ENCODE data around the gene TRABD2B.
"Not testable (repeated sequence)": the region's sequence is repeated elsewhere in the genome, so short reads cannot be mapped to it uniquely, and the experiment has no call there.

Gene TRABD2B

DNA sequence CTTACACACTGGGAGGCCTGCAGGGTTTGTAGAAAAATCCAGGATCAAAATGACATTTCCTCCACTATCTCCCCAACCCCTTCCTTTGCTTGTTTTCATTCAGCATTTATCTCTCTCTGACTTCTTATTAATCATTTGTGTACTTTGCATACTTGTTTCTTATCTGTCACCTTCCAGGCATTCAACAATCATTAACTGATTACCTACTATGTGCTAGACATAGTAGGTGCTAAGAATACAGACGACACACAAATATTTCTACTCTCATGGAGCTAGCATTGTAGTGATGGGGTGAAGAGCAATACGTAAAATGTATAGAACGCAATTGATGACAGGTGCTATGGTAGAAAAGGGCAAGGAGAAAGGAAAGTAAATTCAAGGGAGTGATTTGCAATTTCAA, 20.9 kb downstream of the TRABD2B start:
- Histone ChIP-seq H3K9ac (ENCODE audit: low read depth, low read length) (no peak overlapping the region), H3K9me3 (ENCODE audit: control insufficient read depth, insufficient read depth, low read length) (no peaks in the 10 kb centered on the region), H3K36me3 (ENCODE audit: insufficient read depth, low read length) (no peaks in the 10 kb centered on the region), H3K4me1 (ENCODE audit: insufficient read depth, low read length) (no peaks in the 10 kb centered on the region)

DNA sequence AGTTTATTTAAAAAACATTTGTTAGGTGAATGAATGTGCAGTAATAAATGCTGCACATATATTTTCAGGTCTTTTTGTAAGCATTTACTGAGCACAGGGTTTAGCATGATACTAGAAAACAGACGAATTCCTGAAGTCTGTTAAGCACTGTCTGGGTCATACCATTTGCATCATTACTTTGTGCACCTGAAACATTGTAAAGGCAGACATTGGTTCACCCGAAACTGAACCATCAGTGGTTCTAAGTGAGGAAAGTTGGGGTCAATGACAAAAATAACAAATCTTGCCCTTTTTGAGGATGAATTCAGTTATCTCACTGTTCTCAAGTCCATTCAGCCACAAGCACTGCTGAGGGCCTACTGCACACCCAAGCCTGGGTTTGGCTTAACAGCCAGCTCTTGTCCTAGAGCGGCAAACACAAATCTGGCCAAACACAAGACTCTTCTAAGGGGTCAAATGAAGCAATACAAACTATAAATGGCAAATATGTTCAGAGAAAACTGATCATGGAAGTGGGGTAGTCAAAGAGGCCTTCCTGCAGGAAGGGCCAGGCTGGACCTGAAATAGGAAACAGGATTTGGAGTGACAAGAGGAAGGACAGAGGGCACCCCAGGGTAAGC, 21.8 kb downstream of the TRABD2B start:
- H3K36me3 ChIP-seq (ENCODE audit: insufficient read depth, low read length): no peaks in the 10 kb centered on the region
- H3K9me3 ChIP-seq (ENCODE audit: control insufficient read depth, insufficient read depth, low read length): no peaks in the 10 kb centered on the region
- H3K4me1 ChIP-seq (ENCODE audit: insufficient read depth, low read length): no peaks in the 10 kb centered on the region
- no peak overlapping the region for H3K9ac ChIP-seq (ENCODE audit: low read depth, low read length)

DNA sequence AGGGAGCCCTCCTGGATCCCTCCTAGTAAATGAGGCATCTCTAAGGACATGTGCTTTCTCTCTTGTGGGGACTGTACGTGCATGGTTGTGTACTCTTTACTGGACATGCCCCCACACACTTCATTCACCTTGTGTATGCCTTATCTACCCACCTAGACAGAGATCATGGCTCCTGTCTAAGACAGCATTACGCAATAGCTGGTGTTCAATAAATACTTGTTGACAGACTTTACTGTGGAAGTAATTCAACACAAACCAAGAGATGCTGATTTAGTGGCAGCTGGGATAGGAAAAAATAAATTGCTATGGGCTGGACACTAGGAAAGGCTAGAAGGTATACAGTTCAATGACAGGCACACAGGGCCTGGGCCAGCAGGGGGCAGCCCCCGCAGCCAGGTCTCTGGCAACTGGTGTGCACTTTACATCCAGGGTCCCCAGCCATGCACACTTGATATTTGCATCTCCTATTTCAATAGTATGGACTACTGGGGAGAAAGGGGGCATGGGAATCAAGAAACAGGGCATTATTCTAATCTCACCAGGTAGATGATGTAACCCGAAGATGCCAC, 24.2 kb downstream of the TRABD2B start:
- H3K4me1 ChIP-seq (ENCODE audit: insufficient read depth, low read length): no peaks in the 10 kb centered on the region
- no peaks in the 10 kb centered on the region for H3K9me3 ChIP-seq (ENCODE audit: control insufficient read depth, insufficient read depth, low read length)
- H3K36me3 ChIP-seq (ENCODE audit: insufficient read depth, low read length): no peaks in the 10 kb centered on the region

DNA sequence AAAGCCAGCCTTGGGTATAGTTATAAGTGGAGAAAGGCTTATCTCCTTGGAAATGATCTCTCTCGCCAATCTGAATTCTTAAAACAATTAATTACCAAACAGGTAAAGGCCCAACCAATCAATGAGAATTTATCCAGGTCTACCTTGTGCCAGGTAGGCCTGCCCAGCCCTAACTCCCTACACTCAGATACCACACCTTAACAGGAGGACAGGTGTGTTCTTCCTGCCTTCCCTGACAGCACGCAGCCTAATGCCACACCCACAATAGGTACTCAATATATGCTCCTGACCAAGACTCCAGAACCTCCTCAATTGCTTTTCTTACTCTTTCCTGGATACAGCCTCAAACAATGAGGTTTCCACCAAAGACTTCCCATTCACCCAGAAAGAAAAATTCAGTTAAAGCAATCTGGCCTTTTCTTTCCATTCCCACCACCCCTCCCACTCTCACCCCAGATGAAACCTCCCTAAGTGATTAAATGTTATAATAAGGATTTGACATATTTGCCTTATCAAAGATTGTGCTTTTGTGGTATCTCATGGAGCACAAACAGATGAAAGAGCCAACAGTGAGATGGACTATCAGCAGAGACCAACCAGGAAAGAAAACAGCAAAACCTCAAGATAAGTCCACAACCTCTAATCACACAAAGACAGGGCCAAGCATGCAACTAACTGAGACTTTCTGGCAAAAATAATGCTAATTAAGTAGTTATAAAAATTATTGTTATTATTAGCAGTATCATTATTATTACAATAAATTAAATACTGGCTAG, 25.6 kb downstream of the TRABD2B start:
- no peaks in the 10 kb centered on the region for H3K36me3 ChIP-seq (ENCODE audit: insufficient read depth, low read length)
- H3K9me3 ChIP-seq (ENCODE audit: control insufficient read depth, insufficient read depth, low read length): no peaks in the 10 kb centered on the region
- H3K9ac ChIP-seq (ENCODE audit: low read depth, low read length): no peak overlapping the region
- no peaks in the 10 kb centered on the region for H3K4me1 ChIP-seq (ENCODE audit: insufficient read depth, low read length)

More for the DNA sequence above, 24.2 kb downstream of the TRABD2B start:
- H3K9ac ChIP-seq (ENCODE audit: low read depth, low read length): no peak overlapping the region

DNA sequence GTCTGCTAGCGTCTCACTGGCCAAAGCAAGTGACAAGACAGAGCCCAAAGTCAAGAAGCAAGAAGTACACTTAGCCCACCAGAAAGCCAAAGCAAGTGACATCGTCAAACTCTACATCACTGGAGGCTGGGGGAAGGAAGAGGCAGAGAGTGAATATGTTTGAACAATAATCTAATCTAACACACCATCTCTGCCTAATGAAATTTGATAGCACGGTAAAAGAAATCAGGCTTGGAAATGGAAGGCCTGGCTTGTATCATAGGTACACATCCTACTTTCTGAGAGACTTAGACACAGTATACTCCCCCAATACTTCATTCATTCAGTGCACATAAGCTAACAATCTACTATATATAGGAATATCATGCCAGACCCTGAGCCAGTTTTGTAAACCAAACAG, 26.3 kb downstream of the TRABD2B start:
- H3K9ac ChIP-seq (ENCODE audit: low read depth, low read length): no peak overlapping the region
- H3K4me1 ChIP-seq (ENCODE audit: insufficient read depth, low read length): no peaks in the 10 kb centered on the region
- no peaks in the 10 kb centered on the region for H3K9me3 ChIP-seq (ENCODE audit: control insufficient read depth, insufficient read depth, low read length)
- no peaks in the 10 kb centered on the region for H3K36me3 ChIP-seq (ENCODE audit: insufficient read depth, low read length)

DNA sequence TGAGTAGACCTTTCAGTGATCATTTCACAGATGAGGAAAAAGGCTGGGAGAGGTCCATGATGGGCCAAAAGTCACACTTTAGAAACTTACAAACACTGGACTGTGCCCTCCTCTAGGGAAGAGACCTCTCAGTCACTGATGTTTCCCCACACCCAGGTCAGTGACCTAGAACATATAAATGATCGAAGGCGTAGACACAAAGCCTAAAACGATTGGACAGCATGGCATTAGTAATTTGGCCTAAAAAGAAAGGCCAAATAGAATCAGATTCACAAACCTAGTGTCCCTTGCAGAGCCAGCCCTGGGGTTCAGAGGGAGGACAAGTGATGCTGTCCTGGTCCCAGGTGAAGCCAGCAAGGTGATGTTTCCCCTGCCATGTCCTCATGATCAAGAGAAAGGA, 27.7 kb downstream of the TRABD2B start:
- no peak overlapping the region for H3K9ac ChIP-seq (ENCODE audit: low read depth, low read length)
- no peaks in the 10 kb centered on the region for H3K36me3 ChIP-seq (ENCODE audit: insufficient read depth, low read length)
- no peaks in the 10 kb centered on the region for H3K4me1 ChIP-seq (ENCODE audit: insufficient read depth, low read length)

DNA sequence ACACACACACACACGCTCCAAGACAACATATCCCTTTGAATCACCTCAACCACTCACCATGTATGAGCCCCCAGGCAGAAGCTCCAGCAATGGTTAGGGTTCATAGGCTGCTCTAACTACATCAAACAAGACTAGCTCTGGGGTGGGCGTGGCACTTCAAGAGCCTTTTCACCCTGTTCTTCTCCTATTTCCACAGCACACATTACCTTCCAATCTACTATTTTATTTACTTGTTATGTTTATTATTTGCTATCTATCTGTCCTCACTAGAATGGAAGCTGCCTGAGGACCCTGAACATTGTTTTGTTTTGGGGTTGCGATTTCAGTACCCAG, 28.7 kb downstream of the TRABD2B start:
- Histone ChIP-seq H3K4me1 (ENCODE audit: insufficient read depth, low read length) (no peaks in the 10 kb centered on the region), H3K36me3 (ENCODE audit: insufficient read depth, low read length) (no peaks in the 10 kb centered on the region), H3K9me3 (ENCODE audit: control insufficient read depth, insufficient read depth, low read length) (no peaks in the 10 kb centered on the region), H3K9ac (ENCODE audit: low read depth, low read length) (no peak overlapping the region)

More for the DNA sequence above, 27.7 kb downstream of the TRABD2B start:
- no peaks in the 10 kb centered on the region for H3K9me3 ChIP-seq (ENCODE audit: control insufficient read depth, insufficient read depth, low read length)

DNA sequence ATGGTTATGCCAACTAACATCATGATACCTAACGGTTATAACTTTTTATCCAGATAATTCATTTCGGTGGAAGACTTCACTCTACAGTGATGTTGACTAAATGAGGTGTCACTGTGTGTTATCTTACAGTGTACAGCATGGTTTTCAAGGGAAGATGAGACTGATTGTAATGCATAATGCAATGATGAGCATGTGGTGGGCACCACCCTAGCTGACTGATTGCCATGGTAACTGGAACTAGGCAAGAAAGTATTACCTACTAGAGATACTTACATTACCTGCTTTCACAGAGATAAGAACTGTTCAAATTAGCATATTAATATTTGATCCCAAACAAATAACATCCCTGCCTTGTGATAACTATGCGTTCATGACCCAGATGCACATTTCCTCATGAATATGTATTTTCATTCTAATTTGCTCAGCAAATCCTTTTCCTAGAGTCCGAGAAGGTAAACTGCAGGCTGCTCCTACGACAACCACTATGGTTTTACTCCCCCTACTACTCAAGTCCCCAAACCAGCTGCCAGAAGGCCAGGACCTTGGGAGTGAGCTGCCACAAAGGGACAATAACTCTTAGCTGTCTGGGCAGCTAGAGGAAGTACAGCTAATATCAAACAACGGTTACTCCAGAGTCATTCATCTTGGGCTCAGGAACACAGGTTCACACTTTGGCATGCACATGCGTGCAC, 29.2 kb downstream of the TRABD2B start:
- no peak overlapping the region for H3K9ac ChIP-seq (ENCODE audit: low read depth, low read length)
- H3K9me3 ChIP-seq (ENCODE audit: control insufficient read depth, insufficient read depth, low read length): no peaks in the 10 kb centered on the region
- H3K36me3 ChIP-seq (ENCODE audit: insufficient read depth, low read length): no peaks in the 10 kb centered on the region
- H3K4me1 ChIP-seq (ENCODE audit: insufficient read depth, low read length): peaks cover 3% of the 10 kb centered on the region; the same call in 1 of the 2 replicates

DNA sequence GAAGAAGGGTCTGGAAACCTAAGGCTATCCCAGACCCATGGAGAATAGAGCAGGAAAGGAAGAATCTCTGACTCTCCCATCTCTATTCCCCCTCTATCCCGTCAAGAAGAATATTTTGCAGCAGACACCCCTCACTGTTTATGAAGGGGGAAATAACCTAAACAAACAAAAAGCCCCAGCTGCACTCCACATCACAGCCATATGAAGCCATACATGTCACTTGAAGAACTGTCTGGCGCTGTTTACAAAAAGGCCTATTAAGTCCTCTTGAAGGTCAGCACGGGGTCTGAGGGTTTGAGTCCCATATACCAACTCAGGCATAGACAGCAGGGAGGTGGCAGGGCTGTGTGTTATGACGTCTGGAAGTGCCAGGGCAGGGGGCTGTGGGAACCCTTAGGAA, 31.4 kb downstream of the TRABD2B start:
- H3K9ac ChIP-seq (ENCODE audit: low read depth, low read length): no peak overlapping the region
- peaks cover 5% of the 10 kb centered on the region; the same call in 1 of the 2 replicates for H3K4me1 ChIP-seq (ENCODE audit: insufficient read depth, low read length)
- no peaks in the 10 kb centered on the region for H3K36me3 ChIP-seq (ENCODE audit: insufficient read depth, low read length)
- H3K9me3 ChIP-seq (ENCODE audit: control insufficient read depth, insufficient read depth, low read length): no peaks in the 10 kb centered on the region

DNA sequence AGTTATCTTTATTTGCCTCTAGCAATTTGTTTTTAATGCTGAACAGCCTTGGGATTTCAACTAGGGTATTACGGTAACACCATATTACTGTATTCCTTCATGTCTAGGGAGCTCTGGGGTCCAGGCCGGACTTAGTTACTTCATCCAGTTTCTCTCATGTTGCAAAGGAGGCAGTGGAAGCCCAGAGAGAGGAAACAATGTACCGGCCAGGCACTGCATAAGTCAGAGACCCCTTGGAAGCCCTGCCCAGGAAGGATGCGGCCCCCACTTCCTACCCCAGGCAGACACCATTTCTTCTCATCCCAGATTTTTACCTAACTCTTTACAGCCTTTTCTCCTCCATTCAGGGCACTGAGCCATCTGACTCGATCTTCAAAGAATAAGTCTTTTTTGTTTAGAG, 32.5 kb downstream of the TRABD2B start:
- Histone ChIP-seq H3K36me3 (ENCODE audit: insufficient read depth, low read length) (no peaks in the 10 kb centered on the region), H3K9me3 (ENCODE audit: control insufficient read depth, insufficient read depth, low read length) (no peaks in the 10 kb centered on the region), H3K9ac (ENCODE audit: low read depth, low read length) (no peak overlapping the region), H3K4me1 (ENCODE audit: insufficient read depth, low read length) (peaks cover 5% of the 10 kb centered on the region; the same call in 1 of the 2 replicates)

DNA sequence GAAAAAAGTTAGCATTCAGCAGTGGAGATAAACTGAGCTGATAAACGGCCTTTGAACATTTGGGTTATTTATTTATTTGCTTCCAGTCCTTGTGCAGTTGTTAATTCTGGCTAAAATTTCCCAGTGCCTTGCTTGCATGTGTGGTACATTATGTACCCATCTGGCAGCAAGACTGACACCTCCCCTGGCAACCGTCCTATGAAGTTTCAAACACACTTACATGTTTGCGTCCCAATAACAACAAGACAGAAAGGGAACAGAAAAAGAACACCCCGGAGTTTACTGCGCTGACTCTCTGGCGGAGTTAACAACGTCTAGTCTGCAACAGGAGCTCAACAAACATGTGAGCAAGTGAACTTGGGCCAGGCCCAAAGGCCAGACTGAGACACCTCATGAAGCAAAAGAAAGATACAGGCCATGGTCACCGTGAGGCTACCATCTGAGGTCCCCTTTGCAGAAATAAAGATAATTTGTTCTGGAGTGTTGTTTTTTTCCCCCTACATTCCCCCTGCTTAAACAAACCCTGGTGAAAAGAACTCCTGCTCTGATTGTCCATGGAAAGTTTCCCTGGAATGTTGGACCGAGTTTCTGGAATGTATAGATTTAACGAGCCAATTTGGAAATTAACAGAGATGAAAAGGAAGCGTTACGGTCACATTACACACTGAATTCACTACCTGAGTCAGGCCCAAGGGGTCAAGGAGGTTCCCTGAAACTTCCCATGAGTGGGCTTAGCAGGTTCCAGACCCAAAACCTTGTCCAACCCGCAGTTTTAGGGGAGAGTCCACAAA, 33.4 kb downstream of the TRABD2B start:
- no peak overlapping the region for H3K9ac ChIP-seq (ENCODE audit: low read depth, low read length)
- no peaks in the 10 kb centered on the region for H3K9me3 ChIP-seq (ENCODE audit: control insufficient read depth, insufficient read depth, low read length)
- peaks cover 5% of the 10 kb centered on the region; the same call in 1 of the 2 replicates for H3K4me1 ChIP-seq (ENCODE audit: insufficient read depth, low read length)
- H3K36me3 ChIP-seq (ENCODE audit: insufficient read depth, low read length): no peaks in the 10 kb centered on the region

DNA sequence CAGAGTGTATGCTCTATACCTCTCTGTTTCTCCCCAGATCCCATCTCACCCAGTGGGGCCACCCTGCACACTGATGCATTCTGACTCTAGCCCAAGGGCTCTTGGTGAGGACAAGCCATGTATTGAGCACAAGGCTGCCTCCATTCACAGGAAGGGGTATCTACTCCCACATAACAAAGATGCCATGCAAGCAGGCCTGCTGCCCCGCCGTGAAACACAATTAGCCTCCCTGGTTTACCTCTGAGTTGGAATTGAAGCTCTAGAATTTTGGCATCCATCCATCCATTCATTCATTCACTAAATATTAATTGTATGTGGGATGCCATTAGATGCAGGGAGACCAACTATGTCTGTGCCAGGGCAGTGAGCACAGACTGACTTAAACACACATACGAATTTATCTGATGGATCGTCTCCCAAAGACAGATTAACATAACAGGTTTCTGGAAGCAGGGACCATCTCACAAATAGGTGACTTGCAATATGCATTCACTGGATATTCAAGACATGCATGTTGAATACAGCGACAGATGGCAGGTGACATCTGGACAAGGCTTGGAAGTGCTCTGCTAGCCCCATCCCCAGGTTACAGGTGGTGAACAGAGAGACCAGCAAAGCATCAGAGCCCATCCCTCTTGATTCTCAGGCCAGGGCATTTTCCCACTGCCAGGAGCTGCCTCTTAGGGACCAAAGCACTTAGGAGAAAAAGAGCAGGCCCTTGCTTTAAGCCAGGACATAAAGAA, 34.3 kb downstream of the TRABD2B start:
- no peaks in the 10 kb centered on the region for H3K9me3 ChIP-seq (ENCODE audit: control insufficient read depth, insufficient read depth, low read length)
- H3K4me1 ChIP-seq (ENCODE audit: insufficient read depth, low read length): peaks cover 5% of the 10 kb centered on the region; the same call in 1 of the 2 replicates
- no peak overlapping the region for H3K9ac ChIP-seq (ENCODE audit: low read depth, low read length)
- H3K36me3 ChIP-seq (ENCODE audit: insufficient read depth, low read length): no peaks in the 10 kb centered on the region

DNA sequence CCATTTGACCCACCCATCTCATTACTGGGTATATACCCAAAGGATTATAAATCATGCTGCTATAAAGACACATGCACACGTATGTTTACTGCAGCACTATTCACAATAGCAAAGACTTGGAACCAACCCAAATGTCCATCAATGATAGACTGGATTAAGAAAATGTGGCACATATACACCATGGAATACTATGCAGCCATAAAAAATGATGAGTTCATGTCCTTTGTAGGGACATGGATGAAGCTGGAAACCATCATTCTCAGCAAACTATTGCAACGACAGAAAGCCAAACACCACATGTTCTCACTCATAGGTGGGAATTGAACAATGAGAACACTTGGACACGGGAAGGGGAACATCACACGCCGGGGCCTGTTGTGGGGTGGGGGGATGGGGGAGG, 35.4 kb downstream of the TRABD2B start:
- not testable (repeated sequence) for H3K4me1 ChIP-seq (ENCODE audit: insufficient read depth, low read length); H3K9me3 ChIP-seq (ENCODE audit: control insufficient read depth, insufficient read depth, low read length); H3K9ac ChIP-seq (ENCODE audit: low read depth, low read length); H3K36me3 ChIP-seq (ENCODE audit: insufficient read depth, low read length)
